Breast epithelium (tissue), 3 donors: Measurements from ENCODE around the gene MINDY4.

Experiments used
- CTCF ChIP-seq, 3 donors: fragments of 450-650 bp; IDR thresholded peaks; one replicate each; pipeline ENCODE4 v1.5.1; 2016 to 2017; ENCODE audit warnings: antibody characterized with exemption in 3 of 3, mild to moderate bottlenecking in 3 of 3, moderate library complexity in 3 of 3
- POLR2A ChIP-seq: fragments of 450-650 bp; IDR thresholded peaks from one replicate; pipeline ENCODE4 v1.6.1; 2016; ENCODE audit warnings: antibody characterized with exemption, mild to moderate bottlenecking, moderate library complexity

DNA sequence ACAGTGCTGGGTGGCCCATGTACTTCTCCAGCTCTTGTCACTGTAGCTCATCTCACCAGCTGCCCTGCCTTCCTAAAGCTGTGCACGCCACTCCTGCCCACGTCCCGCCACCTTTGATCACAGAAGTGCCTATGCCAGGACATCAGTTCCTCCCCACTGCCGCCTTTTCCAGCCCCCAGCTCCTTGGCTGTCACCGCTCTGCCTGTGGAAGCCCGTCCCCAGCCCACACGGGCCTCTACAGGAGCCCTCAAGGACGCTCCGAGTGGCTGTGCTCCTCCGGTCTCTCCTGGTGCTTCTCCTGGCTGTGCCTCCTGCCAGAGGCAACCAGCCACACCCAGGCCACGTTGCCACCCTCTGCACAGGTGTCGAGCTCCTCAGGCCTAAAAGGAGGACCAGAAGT, 38.6 kb upstream of the MINDY4 start:
- TF ChIP-seq CTCF (IDR thresholded peaks at IDR 0.05), result no peak
- TF ChIP-seq POLR2A, result no peak
